GM06990 (cell line): ENCODE data around the gene IFNA5.

Experiments
- DNase-seq: peaks from one replicate; pipeline ENCODE4 v3.0.0-alpha.2; 2011; ENCODE audit not compliant: insufficient read length; ENCODE audit errors: extremely low read depth
- H3K27me3 ChIP-seq: replicated peaks from 2 replicates; pipeline ENCODE4 v1.6.0; 2011; ENCODE audit warnings: low read length; ENCODE audit not compliant: control insufficient read depth, insufficient read depth
- H3K36me3 ChIP-seq: 2 replicates; pipeline ENCODE4 v1.5.1; 2011; ENCODE audit warnings: low read length; ENCODE audit not compliant: control insufficient read depth, insufficient read depth
- H3K4me3 ChIP-seq: replicated peaks from 2 replicates; pipeline ENCODE4 v1.5.1; 2011; ENCODE audit warnings: low read depth, mild to moderate bottlenecking, control low read depth, low read length
- CTCF ChIP-seq: IDR thresholded peaks from 2 replicates; pipeline ENCODE4 v1.5.1; 2011; ENCODE audit warnings: low read length, control low read depth, mild to moderate bottlenecking, inconsistent platforms; ENCODE audit not compliant: insufficient read depth, poor library complexity, severe bottlenecking

Gene IFNA5

GRCh38 chr9:21267485-21268346, 37.4 kb downstream of the IFNA5 start:
- no peak for TF ChIP-seq CTCF
- DNase-seq, result no peak
- Histone ChIP-seq H3K36me3 (no peaks in the 10 kb centered on the region), H3K27me3 (no peaks in the 10 kb centered on the region; the same call in 1 of the 2 replicates), H3K4me3 (no peak overlapping the region)

GRCh38 chr9:21266733-21267484, 38.2 kb downstream of the IFNA5 start:
- H3K27me3 ChIP-seq, result no peaks in the 10 kb centered on the region; the same call in 1 of the 2 replicates
- H3K4me3 ChIP-seq, result no peak overlapping the region
- DNase-seq, result no peak
- no peaks in the 10 kb centered on the region for H3K36me3 ChIP-seq
- TF ChIP-seq CTCF, result no peak

- H3K4me3 ChIP-seq, result no peak overlapping the region
- H3K27me3 ChIP-seq, result no peaks in the 10 kb centered on the region; the same call in 1 of the 2 replicates
- no peak for DNase-seq
- TF ChIP-seq CTCF, result no peak
- H3K36me3 ChIP-seq, result no peaks in the 10 kb centered on the region
These were observed 39.5 kb downstream of the IFNA5 start for GRCh38 chr9:21265421-21266189.

GRCh38 chr9:21255538-21256212, 49.4 kb downstream of the IFNA5 start:
- Histone ChIP-seq H3K36me3 (no peaks in the 10 kb centered on the region), H3K27me3 (peaks cover 1% of the 10 kb centered on the region; the same call in 1 of the 2 replicates), H3K4me3 (no peak overlapping the region)
- TF ChIP-seq CTCF, result no peak
- DNase-seq, result no peak
